Measurements from ENCODE around the gene ST6GALNAC3.
"Not testable (repeated sequence)": the region's sequence is repeated elsewhere in the genome, so short reads cannot be mapped to it uniquely, and the experiment has no call there.

DNA sequence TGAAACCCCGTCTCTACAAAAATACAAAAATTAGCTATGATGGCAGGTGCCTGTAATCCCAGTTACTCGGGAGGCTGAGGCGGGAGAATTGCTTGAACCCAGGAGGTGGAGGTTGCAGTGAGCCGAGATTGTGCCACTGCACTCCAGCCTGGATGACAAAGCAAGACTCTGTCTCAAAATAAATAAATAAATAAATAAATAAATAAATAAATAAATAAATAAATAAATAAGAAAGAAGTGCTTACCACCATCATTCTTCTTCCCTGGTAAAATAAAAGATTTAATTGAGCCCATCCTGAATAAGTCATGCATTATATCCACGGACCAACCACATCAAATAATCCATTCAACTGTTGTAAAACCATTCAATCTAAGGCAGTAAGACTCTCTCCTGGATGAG lies 578.3 kb downstream of the ST6GALNAC3 start:
- TF ChIP-seq, protein P1, sequence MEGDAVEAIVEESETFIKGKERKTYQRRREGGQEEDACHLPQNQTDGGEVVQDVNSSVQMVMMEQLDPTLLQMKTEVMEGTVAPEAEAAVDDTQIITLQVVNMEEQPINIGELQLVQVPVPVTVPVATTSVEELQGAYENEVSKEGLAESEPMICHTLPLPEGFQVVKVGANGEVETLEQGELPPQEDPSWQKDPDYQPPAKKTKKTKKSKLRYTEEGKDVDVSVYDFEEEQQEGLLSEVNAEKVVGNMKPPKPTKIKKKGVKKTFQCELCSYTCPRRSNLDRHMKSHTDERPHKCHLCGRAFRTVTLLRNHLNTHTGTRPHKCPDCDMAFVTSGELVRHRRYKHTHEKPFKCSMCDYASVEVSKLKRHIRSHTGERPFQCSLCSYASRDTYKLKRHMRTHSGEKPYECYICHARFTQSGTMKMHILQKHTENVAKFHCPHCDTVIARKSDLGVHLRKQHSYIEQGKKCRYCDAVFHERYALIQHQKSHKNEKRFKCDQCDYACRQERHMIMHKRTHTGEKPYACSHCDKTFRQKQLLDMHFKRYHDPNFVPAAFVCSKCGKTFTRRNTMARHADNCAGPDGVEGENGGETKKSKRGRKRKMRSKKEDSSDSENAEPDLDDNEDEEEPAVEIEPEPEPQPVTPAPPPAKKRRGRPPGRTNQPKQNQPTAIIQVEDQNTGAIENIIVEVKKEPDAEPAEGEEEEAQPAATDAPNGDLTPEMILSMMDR (IDR thresholded peaks at IDR 0.05): not testable (repeated sequence)
- not testable (repeated sequence) for TF ChIP-seq EZH2 (IDR thresholded peaks at IDR 0.05)
